Measurements from ENCODE around the gene ANKRD13D. TPM values are rescaled to one million over a fixed set of nuclear protein-coding genes. Genes with fewer than 3 reads are reported as not detected.
"Not testable (repeated sequence)": the region's sequence is repeated elsewhere in the genome, so short reads cannot be mapped to it uniquely, and the experiment has no call there.

The ANKRD13D gene
- total RNA-seq, 1 experiment from 2014 or later = 28.5 TPM

- peak; percentile 90 for DNase-seq (ENCODE audit: low read depth)
These were observed 28.2 kb downstream of the ANKRD13D start for GRCh38 chr11:67317205-67317887.

GRCh38 chr11:67317888-67318555 is 28.9 kb downstream of the ANKRD13D start:
- DNase-seq (ENCODE audit: low read depth) = no peak

- not testable (repeated sequence) for DNase-seq (ENCODE audit: low read depth)
These were observed 29.8 kb downstream of the ANKRD13D start for GRCh38 chr11:67318876-67319275.

- DNase-seq (ENCODE audit: low read depth) = no peak
These were observed 30.9 kb downstream of the ANKRD13D start for GRCh38 chr11:67320011-67320410.

GRCh38 chr11:67320691-67321090 is 31.6 kb downstream of the ANKRD13D start:
- DNase-seq (ENCODE audit: low read depth) = no peak

- no peak for DNase-seq (ENCODE audit: low read depth)
These were observed 32.3 kb downstream of the ANKRD13D start for GRCh38 chr11:67321313-67321871.

- no peak for DNase-seq (ENCODE audit: low read depth)
These were observed 32.9 kb downstream of the ANKRD13D start for GRCh38 chr11:67322049-67322448.

- DNase-seq (ENCODE audit: low read depth) = no peak
These were observed 34.4 kb downstream of the ANKRD13D start for GRCh38 chr11:67323526-67323925.

- DNase-seq (ENCODE audit: low read depth) = no peak
These were observed 43.1 kb downstream of the ANKRD13D start for GRCh38 chr11:67332081-67332691.

- no peak for DNase-seq (ENCODE audit: low read depth)
These were observed 48.2 kb downstream of the ANKRD13D start for GRCh38 chr11:67337257-67337656.

GRCh38 chr11:67344264-67344663 is 55.2 kb downstream of the ANKRD13D start:
- DNase-seq (ENCODE audit: low read depth) = no peak

- DNase-seq (ENCODE audit: low read depth) = no peak
These were observed 56.3 kb downstream of the ANKRD13D start for GRCh38 chr11:67345247-67345919.

- peak; percentile 57 for DNase-seq (ENCODE audit: low read depth)
These were observed 57.1 kb downstream of the ANKRD13D start for GRCh38 chr11:67345920-67346819.

- peak; percentile 74 for DNase-seq (ENCODE audit: low read depth)
These were observed 59.1 kb downstream of the ANKRD13D start for GRCh38 chr11:67347964-67348749.

- no peak for DNase-seq (ENCODE audit: low read depth)
These were observed 59.9 kb downstream of the ANKRD13D start for GRCh38 chr11:67349036-67349435.

GRCh38 chr11:67349457-67349856 is 60.4 kb downstream of the ANKRD13D start:
- no peak for DNase-seq (ENCODE audit: low read depth)

GRCh38 chr11:67349928-67350465 is 60.9 kb downstream of the ANKRD13D start:
- no peak for DNase-seq (ENCODE audit: low read depth)

- DNase-seq (ENCODE audit: low read depth) = peak; percentile 69
These were observed 62.3 kb downstream of the ANKRD13D start for GRCh38 chr11:67351275-67352005.

All from RPMI7951 (cell line).